ENCODE data around the gene DSN1. TPM values are rescaled to one million over a fixed set of nuclear protein-coding genes. Genes with fewer than 3 reads are reported as not detected.

The DSN1 gene
- total RNA-seq, 1 donor from 2014 or later, result 3.5 TPM

GRCh38 chr20:36728986-36729385, 44.6 kb downstream of the DSN1 start:
- intact Hi-C loops (cut with DNase I), result no loop called here

GRCh38 chr20:36726168-36726567, 47.4 kb downstream of the DSN1 start:
- intact Hi-C loops (cut with DNase I), result no loop called here
- DNase-seq (no peak), ATAC-seq (ENCODE audit: poor library complexity) (peak; percentile 66)

More at GRCh38 chr20:36728986-36729385, 44.6 kb downstream of the DSN1 start:
- no peak for ATAC-seq (ENCODE audit: poor library complexity)
- no peak for DNase-seq

- intact Hi-C loops (cut with DNase I), result no loop called here
- ATAC-seq (ENCODE audit: poor library complexity) (no peak), DNase-seq (no peak)
Measured at GRCh38 chr20:36720510-36720909, 53.1 kb downstream of the DSN1 start.

GRCh38 chr20:36717657-36718056, 55.9 kb downstream of the DSN1 start:
- intact Hi-C loops (cut with DNase I), result loop anchor here (5.0 kb wide), 1 partner anchor 35 kb away; no protein-coding TSS in a partner anchor
- no peak for DNase-seq
- ATAC-seq (ENCODE audit: poor library complexity), result peak; percentile 69

GRCh38 chr20:36717021-36717420, 56.5 kb downstream of the DSN1 start:
- no peak for DNase-seq
- no peak for ATAC-seq (ENCODE audit: poor library complexity)
- intact Hi-C loops (cut with DNase I), result loop anchor here (5.0 kb wide), 1 partner anchor 35 kb away; no protein-coding TSS in a partner anchor

GRCh38 chr20:36712775-36713174, 60.8 kb downstream of the DSN1 start:
- ATAC-seq (ENCODE audit: poor library complexity) (no peak), DNase-seq (no peak)
- intact Hi-C loops (cut with DNase I), result no loop called here

GRCh38 chr20:36709126-36709525, 64.4 kb downstream of the DSN1 start:
- peak; percentile 76 for ATAC-seq (ENCODE audit: poor library complexity)
- no peak for DNase-seq

GRCh38 chr20:36703530-36703929, 70.0 kb downstream of the DSN1 start:
- intact Hi-C loops (cut with DNase I), result no loop called here
- DNase-seq (no peak), ATAC-seq (ENCODE audit: poor library complexity) (no peak)

More at GRCh38 chr20:36709126-36709525, 64.4 kb downstream of the DSN1 start:
- intact Hi-C loops (cut with DNase I), result no loop called here

Other genes with a start within 250 kb of the DSN1 start
- 1,602 TPM for gene MYL9, start 232.2 kb downstream of the DSN1 start, total RNA-seq
- 4.7 TPM for gene TGIF2, start 200.2 kb downstream of the DSN1 start, total RNA-seq
- gene RAB5IF, start 168.0 kb downstream of the DSN1 start, total RNA-seq, result 55.9 TPM
- 0.32 TPM for gene SLA2, start 127.6 kb downstream of the DSN1 start, total RNA-seq
- gene NDRG3, start 27.7 kb downstream of the DSN1 start, total RNA-seq, result 27.5 TPM
- not detected for gene TLDC2, start 102.4 kb upstream of the DSN1 start, total RNA-seq
- gene SAMHD1, start 177.9 kb upstream of the DSN1 start, total RNA-seq, result 44.1 TPM